ENCODE data around the gene UMAD1. TPM values are rescaled to one million over a fixed set of nuclear protein-coding genes. Genes with fewer than 3 reads are reported as not detected.
A peak's percentile ranks its signal among the peaks of the same experiment; 100 is the strongest.

Gene UMAD1
- total RNA-seq, 1 donor from 2014 or later = 9.3 TPM

DNA sequence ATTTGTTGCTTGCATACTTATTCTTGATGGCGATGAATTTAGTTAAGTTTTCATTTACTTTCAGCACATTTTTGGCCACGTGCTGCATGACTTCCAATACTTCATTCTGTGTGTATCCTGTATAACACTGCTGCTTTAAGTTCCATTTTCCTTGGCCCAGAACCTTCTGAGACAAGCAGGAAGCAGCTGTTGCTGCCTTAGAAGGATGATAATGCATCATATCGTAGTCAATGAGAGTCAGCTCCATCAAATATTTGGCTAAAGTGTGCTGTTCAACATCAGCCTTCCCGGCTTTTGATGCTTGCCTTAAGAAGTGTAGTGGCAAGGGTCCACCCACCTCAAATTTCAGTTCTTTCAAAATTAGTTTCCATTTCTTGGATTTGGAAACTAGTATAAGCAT lies 268.8 kb downstream of the UMAD1 start:
- H3K9me3 ChIP-seq (ENCODE audit: insufficient read depth, low read depth, low read length) = no peaks in the 10 kb centered on the region
- H2AFZ ChIP-seq (ENCODE audit: low read depth, low read length) = no peak overlapping the region
- TF ChIP-seq CTCF (IDR thresholded peaks at IDR 0.05; ENCODE audit: insufficient read depth, low read depth, low read length) = no peak
- no peak for TF ChIP-seq EZH2 (IDR thresholded peaks at IDR 0.05; ENCODE audit: insufficient read depth, low read length)
- Mint-ChIP-seq H3K9me3 (ENCODE audit: unreplicated experiment) (no peaks in the 10 kb centered on the region), H3K4me3 (ENCODE audit: unreplicated experiment) (no peak overlapping the region), H3K4me1 (ENCODE audit: low read depth, unreplicated experiment) (peaks cover 15% of the 10 kb centered on the region), H3K27me3 (ENCODE audit: low read depth, unreplicated experiment) (no peaks in the 10 kb centered on the region), H3K36me3 (ENCODE audit: low read depth, unreplicated experiment) (no peaks in the 10 kb centered on the region), H3K27ac (ENCODE audit: unreplicated experiment) (no peak overlapping the region)
- no peaks in the 10 kb centered on the region for H3K36me3 ChIP-seq (ENCODE audit: insufficient read depth, low read length)
- H3K79me2 ChIP-seq (ENCODE audit: insufficient read depth, low read length) = no peaks in the 10 kb centered on the region
- H3K4me2 ChIP-seq (ENCODE audit: low read length) = no peak overlapping the region
- no peak overlapping the region for H3K27ac ChIP-seq (ENCODE audit: low read depth, low read length)
- peaks cover 6% of the 10 kb centered on the region for H3K4me1 ChIP-seq (ENCODE audit: insufficient read depth, low read length)
- no peaks in the 10 kb centered on the region for H4K20me1 ChIP-seq (ENCODE audit: insufficient read depth, low read length)
- no peak overlapping the region for H3K4me3 ChIP-seq (ENCODE audit: insufficient read depth, low read depth, low read length)
- H3K9ac ChIP-seq (ENCODE audit: low read length) = no peak overlapping the region
- no peaks in the 10 kb centered on the region for H3K27me3 ChIP-seq (ENCODE audit: insufficient read depth, low read length)
- FAIRE-seq (no peak), DNase-seq (ENCODE audit: low read depth) (peak; percentile 12)

GRCh38 chr7:7911369-7912123 lies 271.0 kb downstream of the UMAD1 start:
- Histone ChIP-seq H3K9ac (ENCODE audit: low read length) (peak overlapping the region; percentile 44), H3K36me3 (ENCODE audit: insufficient read depth, low read length) (no peaks in the 10 kb centered on the region), H3K27me3 (ENCODE audit: insufficient read depth, low read length) (no peaks in the 10 kb centered on the region), H3K4me2 (ENCODE audit: low read length) (peak overlapping the region; percentile 31), H3K79me2 (ENCODE audit: insufficient read depth, low read length) (no peaks in the 10 kb centered on the region), H3K4me1 (ENCODE audit: insufficient read depth, low read length) (peaks cover 6% of the 10 kb centered on the region), H3K9me3 (ENCODE audit: insufficient read depth, low read depth, low read length) (no peaks in the 10 kb centered on the region), H4K20me1 (ENCODE audit: insufficient read depth, low read length) (no peaks in the 10 kb centered on the region), H3K4me3 (ENCODE audit: insufficient read depth, low read depth, low read length) (no peak overlapping the region), H2AFZ (ENCODE audit: low read depth, low read length) (peak overlapping the region; percentile 22), H3K27ac (ENCODE audit: low read depth, low read length) (peak overlapping the region; percentile 68)
- Mint-ChIP-seq H3K4me1 (ENCODE audit: low read depth, unreplicated experiment) (peaks cover 15% of the 10 kb centered on the region), H3K36me3 (ENCODE audit: low read depth, unreplicated experiment) (no peaks in the 10 kb centered on the region), H3K4me3 (ENCODE audit: unreplicated experiment) (no peak overlapping the region), H3K9me3 (ENCODE audit: unreplicated experiment) (no peaks in the 10 kb centered on the region), H3K27me3 (ENCODE audit: low read depth, unreplicated experiment) (no peaks in the 10 kb centered on the region), H3K27ac (ENCODE audit: unreplicated experiment) (peak overlapping the region; percentile 98)
- TF ChIP-seq EZH2 (IDR thresholded peaks at IDR 0.05; ENCODE audit: insufficient read depth, low read length) (no peak), CTCF (IDR thresholded peaks at IDR 0.05; ENCODE audit: insufficient read depth, low read depth, low read length) (no peak)
- FAIRE-seq (no peak), DNase-seq (ENCODE audit: low read depth) (peak; percentile 97)

- Histone ChIP-seq H3K9me3 (ENCODE audit: insufficient read depth, low read depth, low read length) (no peaks in the 10 kb centered on the region), H4K20me1 (ENCODE audit: insufficient read depth, low read length) (no peaks in the 10 kb centered on the region), H2AFZ (ENCODE audit: low read depth, low read length) (no peak overlapping the region), H3K27ac (ENCODE audit: low read depth, low read length) (no peak overlapping the region), H3K36me3 (ENCODE audit: insufficient read depth, low read length) (no peaks in the 10 kb centered on the region), H3K27me3 (ENCODE audit: insufficient read depth, low read length) (no peaks in the 10 kb centered on the region), H3K9ac (ENCODE audit: low read length) (no peak overlapping the region), H3K79me2 (ENCODE audit: insufficient read depth, low read length) (no peaks in the 10 kb centered on the region), H3K4me2 (ENCODE audit: low read length) (no peak overlapping the region), H3K4me1 (ENCODE audit: insufficient read depth, low read length) (peaks cover 6% of the 10 kb centered on the region), H3K4me3 (ENCODE audit: insufficient read depth, low read depth, low read length) (no peak overlapping the region)
- no peak overlapping the region for H3K4me3 Mint-ChIP-seq (ENCODE audit: unreplicated experiment)
- DNase-seq (ENCODE audit: low read depth) (no peak), FAIRE-seq (no peak)
- peaks cover 15% of the 10 kb centered on the region for H3K4me1 Mint-ChIP-seq (ENCODE audit: low read depth, unreplicated experiment)
- H3K36me3 Mint-ChIP-seq (ENCODE audit: low read depth, unreplicated experiment) = no peaks in the 10 kb centered on the region
- H3K9me3 Mint-ChIP-seq (ENCODE audit: unreplicated experiment) = no peaks in the 10 kb centered on the region
- H3K27ac Mint-ChIP-seq (ENCODE audit: unreplicated experiment) = no peak overlapping the region
- TF ChIP-seq CTCF (IDR thresholded peaks at IDR 0.05; ENCODE audit: insufficient read depth, low read depth, low read length) (no peak), EZH2 (IDR thresholded peaks at IDR 0.05; ENCODE audit: insufficient read depth, low read length) (no peak)
- no peaks in the 10 kb centered on the region for H3K27me3 Mint-ChIP-seq (ENCODE audit: low read depth, unreplicated experiment)
Measured at GRCh38 chr7:7912937-7913336, 272.4 kb downstream of the UMAD1 start.
